HCT116 (cell line): ENCODE measurements around the gene TSPAN5.

Source experiments
- ELF1 ChIP-seq: IDR thresholded peaks from 2 replicates; pipeline ENCODE4 v1.6.1; 2012; ENCODE audit warnings: low read depth, borderline replicate concordance
- EZH2 ChIP-seq: fragments of 200-600 bp; sonication (generic); IDR thresholded peaks from 2 replicates; pipeline ENCODE4 v1.6.1; 2017; ENCODE audit warnings: antibody characterized with exemption, mixed run types
- EZH2phosphoT487 ChIP-seq: fragments of 200-600 bp; IDR thresholded peaks from 2 replicates; pipeline ENCODE4 v1.6.1; 2018; ENCODE audit warnings: antibody characterized with exemption, borderline replicate concordance
- FOSL1 ChIP-seq: IDR thresholded peaks from 2 replicates; pipeline ENCODE4 v1.6.1; 2012; ENCODE audit warnings: low read depth
- POLR2A ChIP-seq: IDR thresholded peaks from 2 replicates; pipeline ENCODE4 v1.7.0; 2011; ENCODE audit warnings: borderline replicate concordance; ENCODE audit not compliant: insufficient read depth, insufficient read length; ENCODE audit errors: extremely low read depth
- POLR2AphosphoS5 ChIP-seq: IDR thresholded peaks from 2 replicates; pipeline ENCODE4 v1.6.1; 2011; ENCODE audit warnings: mild to moderate bottlenecking, low read depth, low read length, moderate library complexity
- RAD21 ChIP-seq: IDR thresholded peaks from 2 replicates; pipeline ENCODE4 v1.6.1; 2012; ENCODE audit warnings: low read depth, mild to moderate bottlenecking
- SIN3A ChIP-seq: IDR thresholded peaks from 2 replicates; pipeline ENCODE4 v1.6.1; 2012; ENCODE audit warnings: low read depth
- TCF7L2 ChIP-seq: IDR thresholded peaks from 2 replicates; pipeline ENCODE4 v1.7.0; 2011; ENCODE audit warnings: borderline replicate concordance, inconsistent platforms; ENCODE audit not compliant: insufficient read depth, insufficient read length; ENCODE audit errors: extremely low read depth
- ZFX ChIP-seq: fragments of 450-650 bp; IDR thresholded peaks from 2 replicates; pipeline ENCODE4 v1.6.1; 2017
- ZNF274 ChIP-seq: fragments of 200-500 bp; sonication (Bioruptor generic); IDR thresholded peaks from 2 replicates; pipeline ENCODE4 v1.6.1; 2014; ENCODE audit warnings: mild to moderate bottlenecking, low read depth, low read length, inconsistent platforms
- TF ChIP-seq, protein P1 (sequence below), 3 experiments: fragments of 200-600 bp in 1 of 3; sonication (generic) in 1 of 3; IDR thresholded peaks in 2 of 3; conservative IDR thresholded peaks in 1 of 3; 2 replicates each; pipeline ENCODE4 v1.5.1; 2012 to 2017; ENCODE audit warnings: low read depth in 2 of 3, low read length in 2 of 3, antibody characterized with exemption in 1 of 3, borderline replicate concordance in 1 of 3, control low read depth in 1 of 3, mild to moderate bottlenecking in 1 of 3, mixed read lengths in 1 of 3, mixed run types in 1 of 3, moderate library complexity in 1 of 3; ENCODE audit not compliant: insufficient read depth in 1 of 3
- TF ChIP-seq, protein P2 (sequence below): IDR thresholded peaks from 2 replicates; pipeline ENCODE4 v1.6.1; 2012; ENCODE audit warnings: low read depth
- TF ChIP-seq, protein P3 (sequence below): IDR thresholded peaks from 2 replicates; pipeline ENCODE4 v1.6.1; 2012

DNA sequence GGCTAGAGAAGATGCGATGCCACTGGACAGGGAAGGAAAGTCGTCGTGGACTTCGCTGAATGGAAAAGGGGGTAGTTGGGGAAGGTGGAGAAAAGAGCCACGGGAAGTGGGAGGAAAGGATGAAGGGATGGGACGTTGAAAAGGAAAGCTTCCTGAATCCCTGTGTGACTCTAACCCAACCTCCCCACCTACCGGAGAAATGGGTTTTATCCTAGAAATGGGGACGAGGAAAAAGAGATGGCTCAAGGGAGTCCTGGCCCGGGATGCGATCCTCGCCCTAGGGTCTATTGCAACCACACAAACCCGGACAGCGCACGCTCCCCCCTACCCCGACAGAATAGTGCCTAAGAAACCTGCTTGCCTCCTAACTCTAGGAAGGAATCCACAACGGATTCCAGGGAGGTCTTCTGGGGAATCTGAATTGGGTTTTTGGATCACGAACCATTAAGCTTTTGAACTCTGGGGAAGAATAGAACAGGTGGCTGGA, 738 bp upstream of the TSPAN5 start:
- TF ChIP-seq, protein P1, sequence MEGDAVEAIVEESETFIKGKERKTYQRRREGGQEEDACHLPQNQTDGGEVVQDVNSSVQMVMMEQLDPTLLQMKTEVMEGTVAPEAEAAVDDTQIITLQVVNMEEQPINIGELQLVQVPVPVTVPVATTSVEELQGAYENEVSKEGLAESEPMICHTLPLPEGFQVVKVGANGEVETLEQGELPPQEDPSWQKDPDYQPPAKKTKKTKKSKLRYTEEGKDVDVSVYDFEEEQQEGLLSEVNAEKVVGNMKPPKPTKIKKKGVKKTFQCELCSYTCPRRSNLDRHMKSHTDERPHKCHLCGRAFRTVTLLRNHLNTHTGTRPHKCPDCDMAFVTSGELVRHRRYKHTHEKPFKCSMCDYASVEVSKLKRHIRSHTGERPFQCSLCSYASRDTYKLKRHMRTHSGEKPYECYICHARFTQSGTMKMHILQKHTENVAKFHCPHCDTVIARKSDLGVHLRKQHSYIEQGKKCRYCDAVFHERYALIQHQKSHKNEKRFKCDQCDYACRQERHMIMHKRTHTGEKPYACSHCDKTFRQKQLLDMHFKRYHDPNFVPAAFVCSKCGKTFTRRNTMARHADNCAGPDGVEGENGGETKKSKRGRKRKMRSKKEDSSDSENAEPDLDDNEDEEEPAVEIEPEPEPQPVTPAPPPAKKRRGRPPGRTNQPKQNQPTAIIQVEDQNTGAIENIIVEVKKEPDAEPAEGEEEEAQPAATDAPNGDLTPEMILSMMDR (IDR thresholded peaks at IDR 0.05 in 2 of 3, conservative IDR thresholded peaks at IDR 0.05 in 1 of 3; ENCODE audit: borderline replicate concordance in 1 of 3, insufficient read depth in 1 of 3, low read depth in 2 of 3, low read length in 2 of 3), result no peak
- TF ChIP-seq POLR2AphosphoS5, result no peak
- TF ChIP-seq POLR2A, result no peak
- no peak for TF ChIP-seq ZNF274
- no peak for TF ChIP-seq ELF1
- TF ChIP-seq, protein P2, sequence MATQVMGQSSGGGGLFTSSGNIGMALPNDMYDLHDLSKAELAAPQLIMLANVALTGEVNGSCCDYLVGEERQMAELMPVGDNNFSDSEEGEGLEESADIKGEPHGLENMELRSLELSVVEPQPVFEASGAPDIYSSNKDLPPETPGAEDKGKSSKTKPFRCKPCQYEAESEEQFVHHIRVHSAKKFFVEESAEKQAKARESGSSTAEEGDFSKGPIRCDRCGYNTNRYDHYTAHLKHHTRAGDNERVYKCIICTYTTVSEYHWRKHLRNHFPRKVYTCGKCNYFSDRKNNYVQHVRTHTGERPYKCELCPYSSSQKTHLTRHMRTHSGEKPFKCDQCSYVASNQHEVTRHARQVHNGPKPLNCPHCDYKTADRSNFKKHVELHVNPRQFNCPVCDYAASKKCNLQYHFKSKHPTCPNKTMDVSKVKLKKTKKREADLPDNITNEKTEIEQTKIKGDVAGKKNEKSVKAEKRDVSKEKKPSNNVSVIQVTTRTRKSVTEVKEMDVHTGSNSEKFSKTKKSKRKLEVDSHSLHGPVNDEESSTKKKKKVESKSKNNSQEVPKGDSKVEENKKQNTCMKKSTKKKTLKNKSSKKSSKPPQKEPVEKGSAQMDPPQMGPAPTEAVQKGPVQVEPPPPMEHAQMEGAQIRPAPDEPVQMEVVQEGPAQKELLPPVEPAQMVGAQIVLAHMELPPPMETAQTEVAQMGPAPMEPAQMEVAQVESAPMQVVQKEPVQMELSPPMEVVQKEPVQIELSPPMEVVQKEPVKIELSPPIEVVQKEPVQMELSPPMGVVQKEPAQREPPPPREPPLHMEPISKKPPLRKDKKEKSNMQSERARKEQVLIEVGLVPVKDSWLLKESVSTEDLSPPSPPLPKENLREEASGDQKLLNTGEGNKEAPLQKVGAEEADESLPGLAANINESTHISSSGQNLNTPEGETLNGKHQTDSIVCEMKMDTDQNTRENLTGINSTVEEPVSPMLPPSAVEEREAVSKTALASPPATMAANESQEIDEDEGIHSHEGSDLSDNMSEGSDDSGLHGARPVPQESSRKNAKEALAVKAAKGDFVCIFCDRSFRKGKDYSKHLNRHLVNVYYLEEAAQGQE, result no peak
- TF ChIP-seq FOSL1, result no peak
- TF ChIP-seq TCF7L2, result no peak
- no peak for TF ChIP-seq ZFX
- TF ChIP-seq EZH2phosphoT487, result no peak
- TF ChIP-seq RAD21, result no peak
- no peak for TF ChIP-seq EZH2
- TF ChIP-seq SIN3A, result no peak
- TF ChIP-seq, protein P3, sequence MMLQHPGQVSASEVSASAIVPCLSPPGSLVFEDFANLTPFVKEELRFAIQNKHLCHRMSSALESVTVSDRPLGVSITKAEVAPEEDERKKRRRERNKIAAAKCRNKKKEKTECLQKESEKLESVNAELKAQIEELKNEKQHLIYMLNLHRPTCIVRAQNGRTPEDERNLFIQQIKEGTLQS, result no peak
